ENCODE results near the gene SEC22A.

DNA sequence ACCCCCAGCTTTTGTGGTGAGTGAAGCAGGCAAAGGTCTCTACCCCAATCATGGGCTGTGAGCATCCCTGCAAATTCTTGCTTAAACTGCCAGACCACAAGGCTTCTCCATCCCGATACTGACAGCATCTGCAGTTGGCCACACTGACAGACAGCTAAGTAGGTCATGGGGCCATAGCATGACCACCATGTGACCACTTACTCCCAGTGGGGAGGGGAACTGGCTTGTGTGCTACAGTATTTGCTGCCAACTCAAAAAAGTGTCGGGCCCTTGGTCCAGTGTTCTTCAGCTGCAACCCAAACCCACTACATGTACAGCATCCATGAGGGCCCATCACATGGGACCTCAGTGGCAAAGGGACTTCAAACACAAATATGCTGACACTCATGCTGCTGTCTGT is 103.4 kb downstream of the SEC22A start:
- TF ChIP-seq ZNF891 (CRISPR knock-in tag; IDR thresholded peaks at IDR 0.05) (no peak), IKZF4 (CRISPR knock-in tag; IDR thresholded peaks at IDR 0.05; ENCODE audit: borderline replicate concordance, low read depth, not compliant biosample characterization) (no peak), NR1H2 (CRISPR knock-in tag; IDR thresholded peaks at IDR 0.05; ENCODE audit: borderline replicate concordance, low read depth) (no peak), EP300 (IDR thresholded peaks at IDR 0.05; ENCODE audit: low read depth in 2 of 2, low read length in 2 of 2) (no peak), EP300 (CRISPR knock-in tag; IDR thresholded peaks at IDR 0.05; ENCODE audit: borderline replicate concordance) (no peak), ZNF558 (CRISPR knock-in tag; IDR thresholded peaks at IDR 0.05; ENCODE audit: borderline replicate concordance) (no peak), ZNF331 (CRISPR knock-in tag; IDR thresholded peaks at IDR 0.05) (no peak), ZFP36 (IDR thresholded peaks at IDR 0.05; ENCODE audit: borderline replicate concordance, low read depth, low read length, partially characterized antibody) (no peak), SOX6 (IDR thresholded peaks at IDR 0.05) (no peak), SOX6 (CRISPR knock-in tag; IDR thresholded peaks at IDR 0.05) (no peak), ZNF260 (CRISPR knock-in tag; IDR thresholded peaks at IDR 0.05; ENCODE audit: borderline replicate concordance, low read depth) (no peak), ZNF746 (CRISPR knock-in tag; IDR thresholded peaks at IDR 0.05) (no peak), YY1 (IDR thresholded peaks at IDR 0.05; ENCODE audit: insufficient read depth, insufficient replicate concordance, low read depth, low read length) (no peak)
- TF ChIP-seq, protein P1, sequence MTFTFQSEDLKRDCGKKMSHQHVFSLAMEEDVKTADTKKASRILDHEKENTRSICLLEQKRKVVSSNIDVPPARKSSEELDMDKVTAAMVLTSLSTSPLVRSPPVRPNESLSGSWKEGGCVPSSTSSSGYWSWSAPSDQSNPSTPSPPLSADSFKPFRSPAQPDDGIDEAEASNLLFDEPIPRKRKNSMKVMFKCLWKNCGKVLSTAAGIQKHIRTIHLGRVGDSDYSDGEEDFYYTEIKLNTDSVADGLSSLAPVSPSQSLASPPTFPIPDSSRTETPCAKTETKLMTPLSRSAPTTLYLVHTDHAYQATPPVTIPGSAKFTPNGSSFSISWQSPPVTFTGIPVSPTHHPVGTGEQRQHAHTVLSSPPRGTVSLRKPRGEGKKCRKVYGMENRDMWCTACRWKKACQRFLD (CRISPR knock-in tag; IDR thresholded peaks at IDR 0.05; ENCODE audit: borderline replicate concordance) = no peak
- TF ChIP-seq, protein P2, sequence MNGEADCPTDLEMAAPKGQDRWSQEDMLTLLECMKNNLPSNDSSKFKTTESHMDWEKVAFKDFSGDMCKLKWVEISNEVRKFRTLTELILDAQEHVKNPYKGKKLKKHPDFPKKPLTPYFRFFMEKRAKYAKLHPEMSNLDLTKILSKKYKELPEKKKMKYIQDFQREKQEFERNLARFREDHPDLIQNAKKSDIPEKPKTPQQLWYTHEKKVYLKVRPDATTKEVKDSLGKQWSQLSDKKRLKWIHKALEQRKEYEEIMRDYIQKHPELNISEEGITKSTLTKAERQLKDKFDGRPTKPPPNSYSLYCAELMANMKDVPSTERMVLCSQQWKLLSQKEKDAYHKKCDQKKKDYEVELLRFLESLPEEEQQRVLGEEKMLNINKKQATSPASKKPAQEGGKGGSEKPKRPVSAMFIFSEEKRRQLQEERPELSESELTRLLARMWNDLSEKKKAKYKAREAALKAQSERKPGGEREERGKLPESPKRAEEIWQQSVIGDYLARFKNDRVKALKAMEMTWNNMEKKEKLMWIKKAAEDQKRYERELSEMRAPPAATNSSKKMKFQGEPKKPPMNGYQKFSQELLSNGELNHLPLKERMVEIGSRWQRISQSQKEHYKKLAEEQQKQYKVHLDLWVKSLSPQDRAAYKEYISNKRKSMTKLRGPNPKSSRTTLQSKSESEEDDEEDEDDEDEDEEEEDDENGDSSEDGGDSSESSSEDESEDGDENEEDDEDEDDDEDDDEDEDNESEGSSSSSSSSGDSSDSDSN (CRISPR knock-in tag; IDR thresholded peaks at IDR 0.05) = no peak
- TF ChIP-seq, protein P3, sequence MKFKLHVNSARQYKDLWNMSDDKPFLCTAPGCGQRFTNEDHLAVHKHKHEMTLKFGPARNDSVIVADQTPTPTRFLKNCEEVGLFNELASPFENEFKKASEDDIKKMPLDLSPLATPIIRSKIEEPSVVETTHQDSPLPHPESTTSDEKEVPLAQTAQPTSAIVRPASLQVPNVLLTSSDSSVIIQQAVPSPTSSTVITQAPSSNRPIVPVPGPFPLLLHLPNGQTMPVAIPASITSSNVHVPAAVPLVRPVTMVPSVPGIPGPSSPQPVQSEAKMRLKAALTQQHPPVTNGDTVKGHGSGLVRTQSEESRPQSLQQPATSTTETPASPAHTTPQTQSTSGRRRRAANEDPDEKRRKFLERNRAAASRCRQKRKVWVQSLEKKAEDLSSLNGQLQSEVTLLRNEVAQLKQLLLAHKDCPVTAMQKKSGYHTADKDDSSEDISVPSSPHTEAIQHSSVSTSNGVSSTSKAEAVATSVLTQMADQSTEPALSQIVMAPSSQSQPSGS (CRISPR knock-in tag; IDR thresholded peaks at IDR 0.05) = no peak
